IMR-90 (cell line): ENCODE results near the gene STAM. TPM values are rescaled to one million over a fixed set of nuclear protein-coding genes. Genes with fewer than 3 reads are reported as not detected.
"Not testable (repeated sequence)": the region's sequence is repeated elsewhere in the genome, so short reads cannot be mapped to it uniquely, and the experiment has no call there.

Experiments
- ATAC-seq: fragments of 200-7000 bp; cut with Tn5 transposase; 2 replicates; pipeline ENCODE4 v1.9.1; 2020; ENCODE audit warnings: low read depth, mild to moderate bottlenecking, moderate library complexity
- BruUV-seq: library from RNA; stranded (reverse); fragments of 400-500 nt; replicated peaks from 2 replicates; lab custom pipeline; 2021; lab: Mats Ljungman, UMichigan
- CTCF ChIA-PET: fragments of 300-600 bp; formaldehyde crosslinking; extraction: SDS; loops from one replicate; lab custom pipeline; 2021; ENCODE audit warnings: antibody characterized with exemption; lab: Yijun Ruan, JAX
- POLR2A ChIA-PET: fragments of 300-600 bp; sonication (Branson Sonifier 250); formaldehyde crosslinking; loops from one replicate; lab custom pipeline; 2022; ENCODE audit warnings: antibody characterized with exemption; ENCODE audit not compliant: unreplicated experiment; lab: Charles Lee
- DNase-seq: peaks from one replicate; pipeline ENCODE4 v3.0.0; 2013
- H2AFZ ChIP-seq: replicated peaks from 2 replicates; pipeline ENCODE3; 2013; ENCODE audit warnings: low read length, mild to moderate bottlenecking; ENCODE audit not compliant: poor library complexity
- H2AK5ac ChIP-seq: 2 replicates; pipeline ENCODE4 v1.6.1; 2013; ENCODE audit warnings: low read depth, low read length, inconsistent platforms
- H2AK9ac ChIP-seq: replicated peaks from 2 replicates; pipeline ENCODE3; 2013; ENCODE audit warnings: mild to moderate bottlenecking, low read depth, low read length, moderate library complexity; ENCODE audit not compliant: poor library complexity
- H2BK120ac ChIP-seq: 2 replicates; pipeline ENCODE4 v1.6.1; 2013; ENCODE audit warnings: low read depth, low read length, inconsistent platforms
- H2BK15ac ChIP-seq: 3 replicates; pipeline ENCODE4 v1.6.1; 2013; ENCODE audit warnings: low read depth, low read length, inconsistent platforms
- H2BK20ac ChIP-seq: 2 replicates; pipeline ENCODE4 v1.6.1; 2013; ENCODE audit warnings: low read depth, mild to moderate bottlenecking, inconsistent platforms, low read length, moderate library complexity
- H2BK5ac ChIP-seq: 2 replicates; pipeline ENCODE4 v1.6.1; 2013; ENCODE audit warnings: mild to moderate bottlenecking, low read depth, low read length, inconsistent platforms; ENCODE audit not compliant: poor library complexity, severe bottlenecking
- H3K14ac ChIP-seq: replicated peaks from 2 replicates; pipeline ENCODE4 v1.6.1; 2013; ENCODE audit warnings: low read depth, low read length, inconsistent platforms
- H3K18ac ChIP-seq: 2 replicates; pipeline ENCODE4 v1.6.1; 2013; ENCODE audit warnings: low read depth, low read length, control low read depth
- H3K23ac ChIP-seq: 2 replicates; pipeline ENCODE4 v1.6.1; 2013; ENCODE audit warnings: low read depth, low read length, inconsistent platforms
- H3K27ac ChIP-seq: 2 replicates; pipeline ENCODE4 v1.5.1; 2013; ENCODE audit warnings: mild to moderate bottlenecking, control low read depth, low read length; ENCODE audit not compliant: insufficient read depth
- H3K27me3 ChIP-seq: 2 replicates; pipeline ENCODE4 v1.6.1; 2013; ENCODE audit warnings: low read length; ENCODE audit not compliant: control insufficient read depth, insufficient read depth
- H3K36me3 ChIP-seq: 2 replicates; pipeline ENCODE4 v1.6.1; 2013; ENCODE audit warnings: low read length, mixed read lengths; ENCODE audit not compliant: control insufficient read depth, insufficient read depth
- H3K4ac ChIP-seq: 2 replicates; pipeline ENCODE4 v1.6.1; 2013; ENCODE audit warnings: low read depth, low read length, inconsistent platforms
- H3K4me1 ChIP-seq: 2 replicates; pipeline ENCODE4 v1.6.1; 2013; ENCODE audit warnings: low read length, mixed read lengths; ENCODE audit not compliant: control insufficient read depth, insufficient read depth
- H3K4me2 ChIP-seq: 2 replicates; pipeline ENCODE4 v1.6.1; 2013; ENCODE audit warnings: low read depth, mild to moderate bottlenecking, control low read depth, low read length, moderate library complexity
- H3K4me3 ChIP-seq: 2 replicates; pipeline ENCODE4 v1.5.1; 2013; ENCODE audit warnings: low read depth, mild to moderate bottlenecking, control low read depth, low read length, moderate library complexity; ENCODE audit not compliant: insufficient read depth
- H3K56ac ChIP-seq: 2 replicates; pipeline ENCODE4 v1.6.1; 2013; ENCODE audit warnings: low read length, inconsistent platforms; ENCODE audit not compliant: insufficient read depth; ENCODE audit errors: extremely low read depth
- H3K79me1 ChIP-seq, 2 experiments: 2 replicates each; pipeline ENCODE4 v1.6.1; 2013; ENCODE audit warnings: low read length in 2 of 2, inconsistent platforms in 1 of 2, low read depth in 1 of 2
- H3K9ac ChIP-seq: 2 replicates; pipeline ENCODE4 v1.6.1; 2013; ENCODE audit warnings: low read depth, low read length, control low read depth
- H3K9me1 ChIP-seq: 2 replicates; pipeline ENCODE4 v1.6.1; 2013; ENCODE audit warnings: low read length, inconsistent platforms; ENCODE audit not compliant: insufficient read depth
- H3K9me3 ChIP-seq: 2 replicates; pipeline ENCODE4 v1.6.1; 2013; ENCODE audit warnings: low read length; ENCODE audit not compliant: control insufficient read depth, insufficient read depth
- H4K20me1 ChIP-seq: 2 replicates; pipeline ENCODE4 v1.6.1; 2013; ENCODE audit warnings: low read length, inconsistent platforms; ENCODE audit not compliant: insufficient read depth
- H4K5ac ChIP-seq: 2 replicates; pipeline ENCODE4 v1.6.1; 2013; ENCODE audit warnings: mild to moderate bottlenecking, low read depth, low read length, control low read depth
- H4K8ac ChIP-seq, 2 experiments: 2 replicates each; pipeline ENCODE4 v1.6.1; 2013; ENCODE audit warnings: low read depth in 2 of 2, low read length in 2 of 2, control low read depth in 1 of 2, inconsistent platforms in 1 of 2
- H4K91ac ChIP-seq: 2 replicates; pipeline ENCODE4 v1.6.1; 2013; ENCODE audit warnings: low read depth, low read length, inconsistent platforms; ENCODE audit not compliant: insufficient read depth
- CTCF ChIP-seq: conservative IDR thresholded peaks from 2 replicates; pipeline ENCODE4 v1.5.1; 2012; ENCODE audit warnings: mild to moderate bottlenecking, low read depth, low read length, improper control_type of control experiment
- MAFK ChIP-seq: IDR thresholded peaks from 2 replicates; pipeline ENCODE4 v1.6.1; 2012; ENCODE audit warnings: low read depth, low read length, improper control_type of control experiment
- MXI1 ChIP-seq: IDR thresholded peaks from 2 replicates; pipeline ENCODE4 v1.6.1; 2012; ENCODE audit warnings: low read depth, mild to moderate bottlenecking, low read length, moderate library complexity, borderline replicate concordance
- RAD21 ChIP-seq: IDR thresholded peaks from 2 replicates; pipeline ENCODE4 v1.6.1; 2012; ENCODE audit warnings: low read length, improper control_type of control experiment
- WGBS, 2 experiments: methylation state at CpG; one replicate each; pipeline versions ENCODE4 v1.1.5 to v1.1.7; 2013; ENCODE audit warnings: missing lambda C conversion rate in 2 of 2; ENCODE audit not compliant: insufficient read length in 1 of 2; ENCODE audit errors: extremely low coverage in 2 of 2; 5-methylcytosine and 5-hydroxymethylcytosine counted together
- dilution Hi-C: fragments of 300-500 bp; cut with HindIII; formaldehyde crosslinking; loops from one replicate; pipeline ENCODE4 v1.14.3; 2018; ENCODE audit warnings: low sequenced_read_pairs; ENCODE audit not compliant: unreplicated experiment
- in situ Hi-C: fragments of 300-500 bp; cut with MboI; formaldehyde crosslinking; loops from 3 replicates; pipeline ENCODE4 v1.14.3; 2019; ENCODE audit warnings: low sequenced_read_pairs, inconsistent platforms, mixed read lengths
- intact Hi-C: fragments of 100-400 bp; cut with micrococcal nuclease; formaldehyde crosslinking; loops from 2 replicates; pipeline ENCODE4 v1.10.0; 2022
- polyA plus RNA-seq, 3 experiments: library from polyadenylated mRNA; depleted of rRNA; stranded (reverse); fragments of >200 nt; gene quantifications; 2 replicates each; pipeline ENCODE4 v1.2.3, GENCODE V29; 2012; ENCODE audit warnings: low replicate concordance in 1 of 3
- total RNA-seq: library from RNA; depleted of rRNA; stranded (reverse); fragments of >200 nt; gene quantifications from 2 replicates; pipeline ENCODE4 v1.2.3, GENCODE V29; 2012

Gene STAM
- total and polyA plus RNA-seq, 2 of the 4 experiments (the other 2 are of a cell fraction), result 22.9 to 23.3 TPM

GRCh38 chr10:17716161-17716560, 72.2 kb downstream of the STAM start:
- H3K4me2 ChIP-seq, result no peak overlapping the region
- no peak overlapping the region for H2BK20ac ChIP-seq
- dilution Hi-C loops (no loop called here), intact Hi-C loops (no loop called here), in situ Hi-C loops (no loop called here)
- peaks cover 0 to 4% of the 10 kb centered on the region in 2 experiments; a peak in 1 of 4 replicates for H3K79me1 ChIP-seq
- no TSS peak for BruUV-seq
- no peak overlapping the region for H3K4me3 ChIP-seq
- no peak overlapping the region for H2BK5ac ChIP-seq
- peaks cover 21% of the 10 kb centered on the region for H3K36me3 ChIP-seq
- ATAC-seq (no peak), DNase-seq (no peak)
- H3K27me3 ChIP-seq, result no peaks in the 10 kb centered on the region
- no peak overlapping the region for H3K9ac ChIP-seq
- TF ChIP-seq RAD21 (no peak), CTCF (no peak), MXI1 (no peak), MAFK (no peak)
- no peak overlapping the region for H2BK120ac ChIP-seq
- no peaks in the 10 kb centered on the region for H3K9me3 ChIP-seq
- H4K5ac ChIP-seq, result no peak overlapping the region
- no peak overlapping the region for H3K27ac ChIP-seq
- WGBS, 2 experiments, result no CpG with 5 or more reads among the region's 4 CpGs
- H2AFZ ChIP-seq, result no peak overlapping the region
- H4K91ac ChIP-seq, result no peak overlapping the region
- no peaks in the 10 kb centered on the region; the same call in 1 of the 2 replicates for H4K20me1 ChIP-seq
- no peak overlapping the region for H3K4ac ChIP-seq
- no peaks in the 10 kb centered on the region for H3K9me1 ChIP-seq
- no peak overlapping the region for H3K14ac ChIP-seq
- no peak overlapping the region for H3K56ac ChIP-seq
- H2AK9ac ChIP-seq, result no peak overlapping the region
- no peaks in the 10 kb centered on the region for H3K4me1 ChIP-seq
- H4K8ac ChIP-seq, result no peak overlapping the region
- no peak overlapping the region for H2BK15ac ChIP-seq
- no peak overlapping the region for H2AK5ac ChIP-seq
- CTCF ChIA-PET, result no interaction called here
- POLR2A ChIA-PET, result no interaction called here
- H3K23ac ChIP-seq, result no peak overlapping the region
- H3K18ac ChIP-seq, result no peak overlapping the region

- H4K5ac ChIP-seq, H3K23ac ChIP-seq, H2AK9ac ChIP-seq, BruUV-seq, dilution Hi-C loops, H2BK5ac ChIP-seq, H3K36me3 ChIP-seq, in situ Hi-C loops, H3K79me1 ChIP-seq, DNase-seq, H2AK5ac ChIP-seq, H3K18ac ChIP-seq, ATAC-seq, intact Hi-C loops, H2BK120ac ChIP-seq, H4K8ac ChIP-seq, H3K14ac ChIP-seq, H3K9ac ChIP-seq, H3K4ac ChIP-seq, POLR2A ChIA-PET, H2AFZ ChIP-seq, H2BK15ac ChIP-seq, H3K27me3 ChIP-seq, H3K4me1 ChIP-seq, CTCF ChIA-PET, H3K9me3 ChIP-seq, H2BK20ac ChIP-seq, H4K20me1 ChIP-seq, H3K4me3 ChIP-seq, H3K56ac ChIP-seq, H3K9me1 ChIP-seq, H3K27ac ChIP-seq, H3K4me2 ChIP-seq, H4K91ac ChIP-seq: not testable (repeated sequence)
- WGBS, 2 experiments, result 55% methylated on average over 4 of the region's 25 CpGs; no CpG with 5 or more reads in 1 of the 2 experiments
Measured at GRCh38 chr10:17722317-17723014, 78.5 kb downstream of the STAM start.
